ENCODE results near the gene PRTG.
"Not testable (repeated sequence)": the region's sequence is repeated elsewhere in the genome, so short reads cannot be mapped to it uniquely, and the experiment has no call there.

The PRTG gene

DNA sequence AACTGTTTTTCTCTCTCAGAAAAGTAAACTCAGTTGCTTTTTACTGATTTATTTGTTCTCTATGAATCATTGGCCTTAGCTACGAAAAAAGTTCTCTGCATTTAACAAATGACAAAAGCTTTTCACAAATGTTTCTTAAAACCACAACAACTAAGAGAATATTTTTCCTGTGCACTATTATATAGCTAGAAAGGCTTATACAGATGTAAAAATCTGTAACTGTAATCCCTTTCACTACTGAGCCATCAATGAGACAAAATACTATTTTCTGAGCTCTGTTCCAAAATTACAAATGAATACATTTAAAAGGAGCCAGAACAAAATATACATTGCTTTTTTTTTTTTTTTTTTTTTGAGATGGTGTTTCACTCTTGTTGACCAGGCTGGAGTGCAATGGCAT, 109.2 kb downstream of the PRTG start:
- no peak for DNase-seq (ENCODE audit: low read depth)

DNA sequence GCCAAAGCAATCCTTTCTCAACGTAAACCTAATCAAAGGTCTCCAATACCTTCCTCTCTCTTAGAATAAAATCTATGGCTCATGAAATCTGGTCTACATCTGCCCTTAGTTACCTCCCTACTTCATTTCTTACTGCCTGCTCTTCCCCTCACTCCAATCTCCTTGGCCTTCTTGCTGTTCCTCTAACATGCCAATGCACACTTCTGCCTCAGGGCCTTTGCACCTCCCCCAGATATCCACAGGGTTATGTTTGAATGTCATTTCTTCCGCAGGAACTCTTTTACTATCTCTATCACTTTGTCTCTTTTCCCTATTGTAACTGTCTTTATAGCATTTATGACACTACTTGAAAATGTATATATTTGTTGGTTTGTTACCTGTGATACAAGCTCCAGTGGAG, 110.5 kb downstream of the PRTG start:
- DNase-seq (ENCODE audit: low read depth) = no peak

DNA sequence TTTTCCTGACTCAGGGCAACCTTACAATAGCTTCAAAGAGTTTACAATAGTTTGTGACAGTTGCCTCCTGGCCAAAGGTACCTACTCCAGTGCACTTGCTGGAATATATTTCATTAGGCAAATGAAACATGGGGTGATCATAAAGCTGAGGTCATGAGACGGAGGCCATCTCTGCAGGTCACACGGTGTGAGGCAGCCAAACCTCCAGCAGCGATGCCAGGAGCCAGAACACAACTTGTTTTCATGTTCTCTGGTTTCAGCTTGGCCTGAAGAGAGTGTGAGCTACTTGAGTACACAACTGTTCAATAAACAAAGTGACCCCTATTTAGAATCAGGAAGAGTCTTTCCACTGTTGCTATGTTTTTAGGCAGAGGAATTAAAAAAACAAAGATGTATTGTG, 112.1 kb downstream of the PRTG start:
- DNase-seq (ENCODE audit: low read depth) = no peak

DNA sequence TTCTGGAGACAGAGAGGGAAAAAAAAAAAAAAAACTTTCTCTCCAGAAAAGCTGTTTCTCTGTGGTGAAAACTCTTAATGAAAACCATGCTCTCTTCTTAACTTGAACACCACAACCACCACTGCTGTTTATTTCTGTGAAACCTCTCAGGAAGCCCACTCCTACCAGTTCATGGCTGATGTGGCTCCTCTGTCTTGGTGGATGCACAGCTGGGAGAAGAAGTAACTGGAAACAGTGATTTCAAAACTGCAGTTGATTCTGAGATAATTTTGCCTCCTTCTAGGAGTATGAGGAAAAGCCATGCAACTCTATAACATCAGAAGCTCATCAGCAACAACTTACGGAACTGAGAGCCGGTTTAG, 114.6 kb downstream of the PRTG start:
- DNase-seq (ENCODE audit: low read depth) = no peak

DNA sequence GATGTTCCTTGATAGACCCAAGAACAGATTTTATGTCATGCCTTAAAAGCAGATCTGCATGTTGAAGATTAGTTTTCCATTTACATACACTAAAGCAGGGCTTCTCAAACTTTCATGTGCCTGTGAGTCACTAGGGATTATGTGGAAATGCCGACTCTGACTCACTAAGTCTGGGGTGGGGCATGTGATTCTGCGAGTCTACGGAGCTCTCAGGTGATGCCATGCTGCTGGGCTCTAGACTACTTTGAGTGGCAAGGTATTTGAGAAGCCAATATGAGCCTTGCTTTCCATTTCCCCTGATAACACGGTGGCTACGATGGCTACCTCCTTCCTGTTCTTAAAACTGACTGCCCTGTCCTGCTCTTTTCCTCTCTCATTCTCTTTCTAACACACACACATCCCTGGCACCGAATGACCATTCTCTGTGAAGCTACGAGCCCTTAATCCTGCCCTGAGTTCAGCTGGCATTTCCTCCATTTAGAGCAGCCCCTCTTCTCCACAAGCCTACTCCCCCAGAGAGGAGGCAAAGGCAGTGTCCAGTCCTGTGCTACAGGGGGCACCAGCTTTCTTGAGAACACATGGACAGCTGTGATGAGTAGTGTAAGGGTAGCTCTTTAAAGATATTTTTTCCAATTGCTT, 115.1 kb downstream of the PRTG start:
- no peak for DNase-seq (ENCODE audit: low read depth)

DNA sequence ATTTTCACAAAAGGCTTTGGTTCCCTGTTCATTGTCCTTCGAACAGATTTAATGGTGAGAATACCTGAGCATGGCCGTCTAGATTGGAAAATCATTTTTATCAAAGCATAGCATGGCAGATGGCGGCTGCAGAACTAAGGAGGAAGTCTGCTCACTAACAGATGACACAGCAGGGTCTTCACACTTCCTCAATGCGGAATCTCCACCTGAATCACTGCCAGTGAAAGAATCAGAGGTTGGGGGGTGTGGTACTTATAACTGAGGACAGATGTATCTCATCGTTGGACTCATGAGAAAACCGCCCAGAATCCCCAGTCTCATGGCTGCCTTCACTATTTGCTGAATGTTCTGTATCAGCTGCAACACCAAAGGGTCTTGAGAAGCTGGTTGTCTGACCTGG, 123.2 kb downstream of the PRTG start:
- DNase-seq (ENCODE audit: low read depth) = no peak

GRCh38 chr15:55618387-55618786, 124.6 kb downstream of the PRTG start:
- DNase-seq (ENCODE audit: low read depth) = no peak

GRCh38 chr15:55615445-55615844, 127.5 kb downstream of the PRTG start:
- no peak for DNase-seq (ENCODE audit: low read depth)

DNA sequence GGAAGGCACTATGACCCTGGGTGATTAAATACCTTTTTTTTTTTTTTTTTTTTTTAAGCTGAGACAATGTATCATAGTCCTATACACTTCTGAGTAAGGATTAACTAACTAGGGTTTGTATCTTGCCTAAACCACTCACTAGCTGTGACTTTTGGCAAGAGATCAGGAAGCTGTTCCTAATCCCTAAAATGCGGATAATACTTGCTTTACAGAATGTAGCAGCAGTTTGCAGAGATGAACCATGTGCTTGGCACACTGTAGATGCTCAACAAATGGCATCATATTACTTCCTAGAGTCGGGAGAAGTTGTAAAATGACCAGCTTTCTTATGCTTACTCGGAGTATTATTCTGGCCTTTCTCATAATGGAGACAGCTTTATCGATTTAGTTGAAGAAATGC, 129.2 kb downstream of the PRTG start:
- DNase-seq (ENCODE audit: low read depth) = no peak

DNA sequence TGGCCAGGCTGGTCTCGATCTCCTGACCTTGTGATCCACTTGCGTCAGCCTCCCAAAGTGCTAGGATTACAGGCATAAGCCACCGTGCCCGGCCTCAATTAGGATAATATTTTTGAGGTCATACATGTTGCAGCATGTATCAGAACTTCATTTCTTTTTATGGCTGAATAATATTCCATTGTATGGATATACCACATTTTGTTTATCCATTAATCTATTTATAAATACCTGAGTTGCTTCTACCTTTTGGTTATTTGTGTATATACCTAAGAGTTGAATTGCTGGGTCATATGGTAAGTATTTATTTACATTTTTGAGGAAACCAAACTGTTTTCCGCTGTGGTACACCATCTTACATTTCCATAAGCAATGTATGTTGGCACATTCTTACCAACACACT, 136.7 kb downstream of the PRTG start:
- no peak for DNase-seq (ENCODE audit: low read depth)

DNA sequence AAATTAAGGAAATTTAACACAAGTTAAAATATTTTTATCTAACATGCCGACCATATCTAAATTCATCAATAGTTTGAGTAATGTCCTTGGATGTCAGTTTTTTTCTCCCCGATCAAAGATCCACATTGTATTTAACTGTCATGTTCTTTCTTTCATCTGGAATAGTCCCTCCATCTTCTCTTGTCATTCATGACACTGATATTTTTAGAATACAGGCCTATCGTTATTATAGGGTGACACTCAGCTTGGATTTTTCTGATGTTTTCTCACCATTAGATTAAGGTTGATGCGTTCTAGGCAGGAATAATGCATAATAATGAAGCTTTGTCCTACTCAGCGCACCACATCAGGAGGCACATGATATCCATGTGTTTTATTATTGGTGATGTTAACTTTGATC, 141.6 kb downstream of the PRTG start:
- no peak for DNase-seq (ENCODE audit: low read depth)

GRCh38 chr15:55599439-55599838, 143.5 kb downstream of the PRTG start:
- DNase-seq (ENCODE audit: low read depth) = no peak

DNA sequence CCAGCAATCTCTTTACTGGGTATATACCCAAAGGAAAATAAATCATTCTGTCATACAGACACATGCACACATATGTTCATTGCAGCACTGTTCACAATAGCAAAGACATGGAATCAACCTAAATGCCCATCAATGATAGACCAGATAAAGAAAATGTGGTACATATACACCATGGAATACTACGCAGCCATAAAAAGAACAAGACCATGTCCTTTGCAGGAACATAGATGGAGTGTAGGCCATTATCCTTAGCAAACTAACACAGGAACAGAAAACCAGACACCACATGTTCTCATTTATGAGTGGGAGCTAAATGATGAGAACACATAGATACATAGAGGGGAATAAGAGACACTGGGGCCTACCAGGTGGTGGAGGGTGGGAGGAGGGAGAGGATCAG, 149.9 kb downstream of the PRTG start:
- DNase-seq (ENCODE audit: low read depth) = not testable (repeated sequence)

DNA sequence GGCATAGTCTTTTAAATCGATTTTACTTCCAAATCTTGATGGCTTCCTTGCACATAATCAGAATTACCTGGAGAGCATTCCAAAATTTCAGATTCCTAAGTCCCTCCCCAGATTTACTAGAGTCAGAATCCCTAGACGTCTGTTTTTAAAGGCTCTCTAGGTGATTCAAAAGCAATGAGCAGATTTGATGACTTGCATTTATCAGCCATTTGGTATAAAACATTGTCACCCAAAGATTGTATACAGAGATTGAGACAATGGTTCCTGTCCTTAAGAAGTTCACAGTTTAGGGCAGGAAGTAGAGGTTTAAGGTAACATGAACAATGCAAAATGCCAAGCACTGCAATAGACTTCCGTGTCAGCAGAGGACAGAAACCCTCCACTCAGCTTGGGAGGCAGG, 152.2 kb downstream of the PRTG start:
- DNase-seq (ENCODE audit: low read depth) = no peak

GRCh38 chr15:55589287-55589686, 153.7 kb downstream of the PRTG start:
- no peak for DNase-seq (ENCODE audit: low read depth)

DNA sequence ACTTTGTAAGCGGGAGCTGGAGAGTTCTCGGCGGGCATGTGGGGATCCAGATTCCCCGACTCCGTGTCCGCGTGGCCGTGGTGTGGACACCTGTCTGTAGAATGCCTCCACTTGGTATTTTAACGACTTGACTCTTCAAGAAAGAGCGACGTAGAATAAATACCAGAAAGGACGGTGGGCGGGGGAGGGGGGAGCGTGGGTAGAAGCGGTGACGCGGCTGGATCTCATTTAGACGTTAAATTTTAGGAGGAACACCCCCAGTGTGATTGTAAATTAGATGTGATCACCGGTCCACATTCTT, 154.2 kb downstream of the PRTG start:
- DNase-seq (ENCODE audit: low read depth) = no peak

DNA sequence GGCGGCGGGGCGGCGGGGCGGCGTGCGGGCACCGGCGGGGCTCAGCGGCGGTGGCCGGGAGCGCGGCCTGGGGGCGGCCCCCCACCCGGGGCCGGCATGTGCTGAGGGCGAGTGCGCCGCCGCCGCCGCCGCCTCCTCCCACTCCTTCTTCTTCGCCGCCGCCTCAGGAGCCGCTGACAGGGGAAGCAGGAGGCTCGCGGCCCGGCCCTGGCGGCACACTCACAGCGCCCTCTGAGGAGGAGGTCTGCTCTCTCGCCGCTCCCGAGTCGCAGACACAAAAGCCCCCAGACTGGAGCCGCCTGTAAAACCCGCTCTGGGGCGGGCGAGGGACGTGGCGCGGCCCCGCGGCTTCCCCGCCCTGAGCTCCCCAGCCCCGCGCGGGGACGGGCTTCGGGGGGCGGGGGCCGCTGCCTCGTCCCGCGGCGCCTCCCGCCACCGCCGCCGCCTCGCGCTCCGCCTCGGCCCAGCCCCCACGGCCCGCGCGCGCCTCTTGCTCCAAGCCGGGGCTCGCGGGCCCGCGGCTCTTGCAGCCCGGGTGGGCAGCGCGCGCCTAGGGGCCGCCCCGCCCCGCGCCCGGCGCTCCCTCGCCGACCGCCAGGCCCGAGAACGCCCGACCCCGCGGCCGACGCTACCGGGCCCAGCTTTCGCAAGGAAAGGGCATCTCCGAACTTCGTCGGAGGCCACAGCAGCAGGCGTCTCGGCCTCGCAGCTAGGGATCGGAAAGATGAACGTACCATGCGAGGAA, 154.7 kb downstream of the PRTG start, which contains the start of gene PYGO1:
Gene PYGO1, minus strand, starts transcription at position 276 of the 745 bp plus-strand sequence. CDS start 462 bp downstream, outside the sequence.
- peak; percentile 18 for DNase-seq (ENCODE audit: low read depth)

- DNase-seq (ENCODE audit: low read depth) = no peak
Measured at GRCh38 chr15:55587321-55588069, 155.5 kb downstream of the PRTG start.

GRCh38 chr15:55586808-55587207, 156.1 kb downstream of the PRTG start:
- no peak for DNase-seq (ENCODE audit: low read depth)

- DNase-seq (ENCODE audit: low read depth) = no peak
Measured at GRCh38 chr15:55576943-55577342, 166.0 kb downstream of the PRTG start.

DNA sequence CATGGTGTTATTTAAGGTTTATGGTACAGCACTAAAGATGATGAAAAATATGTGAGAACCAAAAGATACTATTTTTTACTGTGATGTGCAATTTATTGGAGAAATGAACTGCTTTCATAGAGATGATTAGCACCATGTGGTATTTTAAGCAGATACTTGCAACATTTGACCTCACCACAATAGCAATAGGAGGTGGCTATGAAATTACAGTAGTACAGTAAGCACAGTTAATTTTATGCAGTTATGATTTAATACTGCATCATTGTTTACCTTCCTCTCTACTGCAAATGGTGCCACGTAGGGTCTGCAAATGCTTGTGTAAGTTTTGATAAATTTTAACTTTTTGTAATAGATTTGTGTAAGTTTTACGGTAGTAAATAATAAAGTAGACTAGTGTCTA, 168.9 kb downstream of the PRTG start:
- no peak for DNase-seq (ENCODE audit: low read depth)

DNA sequence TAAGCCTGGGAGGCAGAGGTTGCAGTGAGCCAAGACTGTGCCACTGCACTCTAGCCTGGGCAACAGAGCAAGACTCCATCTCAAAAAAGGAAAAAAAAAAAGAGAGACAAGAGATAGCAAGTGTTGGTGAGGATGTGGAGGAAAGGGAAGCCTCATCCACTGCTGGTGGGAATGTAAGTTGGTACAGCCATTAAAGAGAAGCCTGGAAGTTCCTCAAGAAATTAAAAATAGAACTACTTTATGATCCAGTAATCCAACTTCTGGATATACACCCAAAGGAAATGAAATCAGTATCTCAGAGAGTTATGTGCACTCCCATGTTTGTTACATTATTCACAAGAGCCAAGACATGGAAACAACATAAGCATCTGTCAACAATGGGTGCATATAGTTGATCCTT, 169.7 kb downstream of the PRTG start:
- no peak for DNase-seq (ENCODE audit: low read depth)

DNA sequence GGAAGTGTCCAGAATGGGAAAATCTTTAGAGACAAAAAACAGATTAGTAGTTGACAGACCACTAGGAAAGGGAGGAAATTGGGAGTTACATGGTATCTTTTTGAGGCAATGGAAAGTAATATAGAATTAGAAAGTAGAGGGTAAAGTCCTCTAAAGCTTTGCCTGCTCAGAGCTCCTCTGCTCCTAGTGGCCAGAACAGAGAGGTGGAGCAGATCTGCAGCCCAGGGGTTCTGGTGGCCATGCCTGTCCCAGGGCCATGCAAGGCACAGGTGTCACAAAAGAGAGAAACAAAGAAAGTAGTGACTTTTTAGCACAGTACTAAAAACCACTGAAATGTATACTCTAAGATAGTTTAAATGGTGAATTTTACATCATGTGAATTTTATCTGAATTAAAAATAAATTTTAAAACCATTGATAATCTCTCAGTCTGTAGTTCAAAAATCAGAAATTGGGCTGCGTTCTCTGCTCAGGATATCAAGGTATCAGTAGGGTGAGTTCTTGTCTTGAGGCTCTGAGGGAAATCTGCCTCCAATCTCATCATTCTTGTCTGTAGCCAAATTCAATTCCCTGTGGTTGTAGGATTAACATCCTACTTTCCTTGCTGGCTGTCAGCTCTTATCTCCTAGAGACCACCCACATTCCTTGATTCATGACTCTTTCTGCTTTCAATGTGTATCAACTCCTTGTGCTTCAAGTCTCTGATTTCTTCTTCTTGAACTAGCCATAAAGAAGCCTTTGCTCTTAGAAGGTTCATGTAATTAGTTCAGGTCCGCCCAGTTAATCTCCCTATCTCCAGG, 178.4 kb downstream of the PRTG start:
- DNase-seq (ENCODE audit: low read depth) = no peak
